SU-DHL-6 (cell line): ENCODE data around the gene VAV3.

ENCODE experiments used
- H2AFZ ChIP-seq: fragments of 200-600 bp; sonication (generic); 2 replicates; pipeline ENCODE4 v1.6.1; 2014; ENCODE audit warnings: low read depth, mild to moderate bottlenecking, moderate library complexity, mixed read lengths, antibody characterized with exemption, low read length; ENCODE audit not compliant: severe bottlenecking
- H3F3A ChIP-seq: fragments of 200-600 bp; shearing (Covaris generic); 2 replicates; pipeline ENCODE4 v1.6.0; 2016; ENCODE audit warnings: antibody characterized with exemption, mild to moderate bottlenecking; ENCODE audit not compliant: insufficient read depth
- H3K27ac ChIP-seq: fragments of 200-600 bp; sonication (generic); 2 replicates; pipeline ENCODE4 v1.5.1; 2016; ENCODE audit warnings: low read depth, mild to moderate bottlenecking, low read length, moderate library complexity, mixed read lengths
- H3K27me3 ChIP-seq: fragments of 200-600 bp; sonication (generic), shearing (Covaris generic); 2 replicates; pipeline ENCODE4 v1.6.0; 2014; ENCODE audit warnings: mild to moderate bottlenecking, low read length
- H3K36me3 ChIP-seq: fragments of 200-600 bp; sonication (generic); 2 replicates; pipeline ENCODE4 v1.6.1; 2014; ENCODE audit warnings: mild to moderate bottlenecking, low read length, mixed read lengths
- H3K4me2 ChIP-seq: fragments of 300-600, 200-600 bp; shearing (Covaris generic), sonication (generic); 2 replicates; pipeline ENCODE4 v1.6.0; 2014; ENCODE audit warnings: low read length, low read depth, mild to moderate bottlenecking; ENCODE audit not compliant: poor library complexity, severe bottlenecking
- H3K4me3 ChIP-seq: fragments of 200-600 bp; sonication (generic); 2 replicates; pipeline ENCODE4 v1.5.1; 2014; ENCODE audit warnings: antibody characterized with exemption, low read length, mild to moderate bottlenecking, mixed read lengths; ENCODE audit not compliant: insufficient read depth, poor library complexity, severe bottlenecking
- H3K79me2 ChIP-seq: fragments of 200-600 bp; sonication (generic); 2 replicates; pipeline ENCODE4 v1.6.1; 2014; ENCODE audit warnings: mild to moderate bottlenecking, low read length, moderate library complexity; ENCODE audit not compliant: insufficient read depth
- H3K9ac ChIP-seq: fragments of 200-600 bp; sonication (generic); 2 replicates; pipeline ENCODE4 v1.7.0; 2014; ENCODE audit warnings: mild to moderate bottlenecking, low read length
- H3K9me2 ChIP-seq: fragments of 200-600 bp; sonication (generic); replicated peaks from 2 replicates; pipeline ENCODE4 v1.6.1; 2014; ENCODE audit warnings: low read length; ENCODE audit not compliant: insufficient read depth
- H3K9me3 ChIP-seq: fragments of 200-600 bp; sonication (generic); 2 replicates; pipeline ENCODE4 v1.6.1; 2014; ENCODE audit warnings: low read length, mixed read lengths; ENCODE audit not compliant: insufficient read depth
- H4K20me1 ChIP-seq: fragments of 200-600 bp; sonication (generic); 2 replicates; pipeline ENCODE4 v1.6.1; 2014; ENCODE audit warnings: low read depth, mild to moderate bottlenecking, antibody characterized with exemption, low read length, moderate library complexity, mixed read lengths
- EZH2phosphoT487 ChIP-seq: fragments of 200-600 bp; sonication (generic), shearing (Covaris generic); conservative IDR thresholded peaks from 2 replicates; pipeline ENCODE4 v1.6.1; 2018; ENCODE audit warnings: mild to moderate bottlenecking, antibody characterized with exemption, low read length, moderate library complexity, mixed read lengths
- TF ChIP-seq, protein P1 (sequence below): fragments of 200-600 bp; sonication (generic); IDR thresholded peaks from one replicate; pipeline ENCODE4 v1.5.1; 2017; ENCODE audit warnings: antibody characterized with exemption, mild to moderate bottlenecking, low read length, moderate library complexity; ENCODE audit not compliant: insufficient read depth, poor library complexity, severe bottlenecking

The VAV3 gene

DNA sequence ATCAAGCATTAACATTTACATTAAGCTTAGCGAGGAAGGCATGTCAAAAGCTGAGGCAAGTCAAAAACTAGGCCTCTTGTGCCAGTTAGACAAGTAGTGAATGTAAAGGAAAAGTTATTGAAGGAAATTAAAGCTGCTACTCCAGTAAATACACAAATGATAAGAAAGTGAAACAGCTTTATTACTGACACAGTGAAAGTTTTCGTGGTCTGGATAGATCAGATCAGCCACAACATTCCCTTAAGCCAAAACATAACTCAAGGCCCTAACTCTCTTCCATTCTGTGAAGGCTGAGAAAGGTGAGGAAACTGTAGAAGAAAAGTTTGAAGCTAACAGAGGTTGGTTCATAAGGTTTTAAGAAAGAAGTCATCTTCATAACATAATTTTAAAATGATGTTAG lies 131.9 kb downstream of the VAV3 start:
- H3K9ac ChIP-seq = no peak overlapping the region
- peaks cover 7% of the 10 kb centered on the region; the same call in 1 of the 2 replicates for H3F3A ChIP-seq
- no peaks in the 10 kb centered on the region for H3K9me2 ChIP-seq
- H3K27ac ChIP-seq = no peak overlapping the region
- no peaks in the 10 kb centered on the region for H3K79me2 ChIP-seq
- H3K9me3 ChIP-seq = no peaks in the 10 kb centered on the region
- H3K4me2 ChIP-seq = no peak overlapping the region
- H2AFZ ChIP-seq = no peak overlapping the region
- H3K36me3 ChIP-seq = peaks cover 4% of the 10 kb centered on the region; the same call in 1 of the 2 replicates
- TF ChIP-seq, protein P1, sequence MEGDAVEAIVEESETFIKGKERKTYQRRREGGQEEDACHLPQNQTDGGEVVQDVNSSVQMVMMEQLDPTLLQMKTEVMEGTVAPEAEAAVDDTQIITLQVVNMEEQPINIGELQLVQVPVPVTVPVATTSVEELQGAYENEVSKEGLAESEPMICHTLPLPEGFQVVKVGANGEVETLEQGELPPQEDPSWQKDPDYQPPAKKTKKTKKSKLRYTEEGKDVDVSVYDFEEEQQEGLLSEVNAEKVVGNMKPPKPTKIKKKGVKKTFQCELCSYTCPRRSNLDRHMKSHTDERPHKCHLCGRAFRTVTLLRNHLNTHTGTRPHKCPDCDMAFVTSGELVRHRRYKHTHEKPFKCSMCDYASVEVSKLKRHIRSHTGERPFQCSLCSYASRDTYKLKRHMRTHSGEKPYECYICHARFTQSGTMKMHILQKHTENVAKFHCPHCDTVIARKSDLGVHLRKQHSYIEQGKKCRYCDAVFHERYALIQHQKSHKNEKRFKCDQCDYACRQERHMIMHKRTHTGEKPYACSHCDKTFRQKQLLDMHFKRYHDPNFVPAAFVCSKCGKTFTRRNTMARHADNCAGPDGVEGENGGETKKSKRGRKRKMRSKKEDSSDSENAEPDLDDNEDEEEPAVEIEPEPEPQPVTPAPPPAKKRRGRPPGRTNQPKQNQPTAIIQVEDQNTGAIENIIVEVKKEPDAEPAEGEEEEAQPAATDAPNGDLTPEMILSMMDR = no peak
- H4K20me1 ChIP-seq = no peaks in the 10 kb centered on the region
- H3K4me3 ChIP-seq = no peak overlapping the region
- no peaks in the 10 kb centered on the region for H3K27me3 ChIP-seq

DNA sequence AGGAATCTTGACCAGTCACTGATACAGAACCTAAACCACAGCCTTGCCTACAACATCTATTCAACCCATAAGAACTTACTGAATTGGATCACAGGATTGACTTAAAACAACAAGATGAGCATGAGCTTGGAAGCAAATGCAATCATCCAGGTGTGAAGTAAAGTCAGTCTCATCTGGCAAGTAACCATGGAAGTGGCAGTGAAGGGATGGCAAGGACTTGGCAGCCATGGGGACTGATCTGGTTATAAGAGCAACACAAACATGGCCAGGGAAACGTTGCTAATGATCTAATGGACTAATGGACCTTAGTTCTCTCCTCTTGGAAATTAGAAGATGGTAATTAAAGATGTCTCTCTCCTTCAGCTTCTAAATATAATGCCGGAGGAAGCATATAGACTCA lies 133.1 kb downstream of the VAV3 start:
- TF ChIP-seq EZH2phosphoT487 = no peak
- TF ChIP-seq, protein P1 = no peak
- no peaks in the 10 kb centered on the region for H3K36me3 ChIP-seq
- H3K9me3 ChIP-seq = no peaks in the 10 kb centered on the region
- no peaks in the 10 kb centered on the region for H4K20me1 ChIP-seq
- H3K9ac ChIP-seq = no peak overlapping the region
- H3K9me2 ChIP-seq = no peaks in the 10 kb centered on the region
- H3K4me2 ChIP-seq = no peak overlapping the region
- H3F3A ChIP-seq = peaks cover 7% of the 10 kb centered on the region; the same call in 1 of the 2 replicates
- H3K27me3 ChIP-seq = no peaks in the 10 kb centered on the region
- no peak overlapping the region for H3K4me3 ChIP-seq
- no peak overlapping the region for H2AFZ ChIP-seq
- no peak overlapping the region for H3K27ac ChIP-seq
- H3K79me2 ChIP-seq = no peaks in the 10 kb centered on the region

DNA sequence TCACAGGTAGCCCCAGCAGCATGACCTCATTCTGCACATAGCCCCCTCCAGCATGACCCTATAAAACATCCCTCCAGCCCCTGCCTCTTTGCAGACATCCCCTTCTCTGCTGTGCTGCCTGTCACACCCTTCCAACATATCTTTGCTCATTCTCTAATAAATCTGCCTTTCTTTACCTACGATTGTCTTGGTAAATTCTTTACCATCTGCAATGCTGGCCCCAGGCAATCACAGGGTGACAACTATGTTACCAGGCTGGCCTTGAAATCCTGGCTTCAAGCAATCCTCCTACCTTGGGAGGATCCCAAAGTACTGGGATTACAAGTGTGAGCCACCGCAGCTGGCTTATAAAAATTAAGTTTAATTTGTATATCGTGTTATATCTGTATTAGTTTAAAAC lies 134.5 kb downstream of the VAV3 start:
- no peak overlapping the region for H3K4me3 ChIP-seq
- no peak overlapping the region for H3K4me2 ChIP-seq
- H4K20me1 ChIP-seq = no peaks in the 10 kb centered on the region
- 0 out of 2 replicates have a peak overlapping the region, but pooled peaks have one; percentile 89 for H3K27ac ChIP-seq
- H3K9me2 ChIP-seq = no peaks in the 10 kb centered on the region
- no peaks in the 10 kb centered on the region for H3K9me3 ChIP-seq
- no peaks in the 10 kb centered on the region for H3K27me3 ChIP-seq
- no peak overlapping the region for H3K9ac ChIP-seq
- peaks cover 7% of the 10 kb centered on the region; the same call in 1 of the 2 replicates for H3F3A ChIP-seq
- no peaks in the 10 kb centered on the region for H3K79me2 ChIP-seq
- H3K36me3 ChIP-seq = no peaks in the 10 kb centered on the region
- TF ChIP-seq, protein P1 = no peak
- no peak for TF ChIP-seq EZH2phosphoT487
- no peak overlapping the region for H2AFZ ChIP-seq
